ENCODE measurements around the gene SLC23A1. TPM values are rescaled to one million over a fixed set of nuclear protein-coding genes. Genes with fewer than 3 reads are reported as not detected.

The SLC23A1 gene
- total and polyA plus RNA-seq, 11 donors, result not detected

DNA sequence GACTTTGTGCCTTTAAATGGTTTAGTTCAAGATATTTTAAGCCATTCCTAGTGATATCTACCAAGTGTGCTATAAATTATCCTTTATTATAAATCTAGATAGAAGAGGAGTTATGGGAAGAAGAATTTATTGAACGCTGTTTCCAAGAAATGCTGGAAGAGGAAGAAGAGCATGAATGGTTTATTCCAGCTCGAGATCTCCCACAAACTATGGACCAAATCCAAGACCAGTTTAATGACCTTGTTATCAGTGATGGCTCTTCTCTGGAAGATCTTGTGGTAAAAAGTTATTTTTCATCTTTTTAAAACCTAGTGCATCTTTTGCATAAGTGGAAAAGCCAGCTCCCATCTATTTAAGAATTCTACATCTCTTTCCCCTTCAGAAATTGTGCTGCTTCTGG, 18.6 kb downstream of the SLC23A1 start:
- H3K36me3 ChIP-seq, result peaks cover 0 to 63% (median 60%) of the 10 kb centered on the region in 9 donors
- WGBS, 4 donors, result 80 to 90% (median 82%) methylated on average over 2 of the region's 2 CpGs

DNA sequence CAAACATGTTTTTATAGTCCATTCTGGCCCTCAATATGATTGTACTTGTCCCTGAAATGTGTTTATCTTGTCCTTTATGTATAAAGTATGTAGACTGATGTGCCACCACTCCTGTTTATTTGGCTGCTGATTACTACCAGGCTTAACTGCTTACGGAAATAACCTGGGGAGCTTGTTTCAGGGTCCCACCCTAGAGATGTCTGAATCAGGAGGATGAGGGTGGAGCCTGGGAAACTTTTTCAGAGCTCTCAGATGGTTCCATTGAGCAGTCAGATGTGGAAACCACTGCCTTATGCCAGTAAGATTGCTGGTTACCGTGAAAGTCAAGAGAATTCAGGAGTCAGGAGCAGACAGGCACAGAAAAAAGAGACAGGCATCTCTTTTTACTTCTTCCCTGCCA, 19.2 kb downstream of the SLC23A1 start:
- Histone ChIP-seq H3K9me3 (no peaks in the 10 kb centered on the region), H3K4me3 (no peak overlapping the region), H3K36me3 (peaks cover 0 to 58% (median 56%) of the 10 kb centered on the region in 9 donors), H3K4me1 (peaks cover 0 to 9% (median 0%) of the 10 kb centered on the region in 12 donors), H3K27me3 (no peaks in the 10 kb centered on the region), H3K27ac (no peak overlapping the region)
- DNase-seq (no peak), ATAC-seq (no peak)
- intact Hi-C loops (cut with DNase I), result no loop called here
- 71 to 85% (median 84%) methylated on average over 2 of the region's 2 CpGs for WGBS, 4 donors
- TF ChIP-seq POLR2A (IDR thresholded peaks at IDR 0.05), result no peak
- TF ChIP-seq, protein P1, sequence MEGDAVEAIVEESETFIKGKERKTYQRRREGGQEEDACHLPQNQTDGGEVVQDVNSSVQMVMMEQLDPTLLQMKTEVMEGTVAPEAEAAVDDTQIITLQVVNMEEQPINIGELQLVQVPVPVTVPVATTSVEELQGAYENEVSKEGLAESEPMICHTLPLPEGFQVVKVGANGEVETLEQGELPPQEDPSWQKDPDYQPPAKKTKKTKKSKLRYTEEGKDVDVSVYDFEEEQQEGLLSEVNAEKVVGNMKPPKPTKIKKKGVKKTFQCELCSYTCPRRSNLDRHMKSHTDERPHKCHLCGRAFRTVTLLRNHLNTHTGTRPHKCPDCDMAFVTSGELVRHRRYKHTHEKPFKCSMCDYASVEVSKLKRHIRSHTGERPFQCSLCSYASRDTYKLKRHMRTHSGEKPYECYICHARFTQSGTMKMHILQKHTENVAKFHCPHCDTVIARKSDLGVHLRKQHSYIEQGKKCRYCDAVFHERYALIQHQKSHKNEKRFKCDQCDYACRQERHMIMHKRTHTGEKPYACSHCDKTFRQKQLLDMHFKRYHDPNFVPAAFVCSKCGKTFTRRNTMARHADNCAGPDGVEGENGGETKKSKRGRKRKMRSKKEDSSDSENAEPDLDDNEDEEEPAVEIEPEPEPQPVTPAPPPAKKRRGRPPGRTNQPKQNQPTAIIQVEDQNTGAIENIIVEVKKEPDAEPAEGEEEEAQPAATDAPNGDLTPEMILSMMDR (IDR thresholded peaks at IDR 0.05), result no peak

More for the DNA sequence above, 18.6 kb downstream of the SLC23A1 start:
- DNase-seq, result no peak
- Histone ChIP-seq H3K4me1 (peaks cover 0 to 13% (median 0%) of the 10 kb centered on the region in 12 donors), H3K9me3 (no peaks in the 10 kb centered on the region), H3K27ac (no peak overlapping the region), H3K4me3 (no peak overlapping the region), H3K27me3 (no peaks in the 10 kb centered on the region)
- TF ChIP-seq, protein P1 (IDR thresholded peaks at IDR 0.05), result no peak
- no peak for TF ChIP-seq POLR2A (IDR thresholded peaks at IDR 0.05)
- intact Hi-C loops (cut with DNase I), result no loop called here
- no peak for ATAC-seq

DNA sequence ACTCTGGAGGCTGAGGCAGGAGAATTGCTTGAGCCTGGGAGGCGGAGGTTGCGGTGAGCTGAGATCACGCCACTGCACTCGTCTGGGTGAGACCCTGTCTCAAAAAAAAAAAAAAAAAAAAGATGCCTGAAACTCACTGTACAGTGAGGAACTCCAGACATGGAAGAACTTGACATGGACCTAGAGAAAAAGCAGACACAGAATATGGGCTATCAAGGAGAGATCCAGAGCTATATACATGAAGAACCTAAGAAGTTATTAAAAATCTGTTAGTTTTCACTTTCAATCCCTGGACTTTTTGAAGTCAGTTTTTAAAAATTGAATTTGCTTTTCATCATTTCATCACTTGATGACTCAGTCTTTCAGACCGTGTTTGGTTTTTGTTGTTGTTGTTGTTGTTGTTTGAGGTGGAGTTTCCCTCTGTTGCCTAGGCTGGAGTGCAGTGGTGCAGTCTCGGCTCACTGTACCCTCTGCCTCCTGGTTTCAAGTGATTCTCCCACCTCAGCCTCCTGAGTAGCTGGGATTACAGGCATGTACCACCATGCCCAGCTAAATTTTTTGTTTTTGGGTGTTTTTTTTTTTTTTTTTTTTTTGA, 21.2 kb downstream of the SLC23A1 start:
- ATAC-seq (no peak), DNase-seq (no peak)
- H3K4me1 ChIP-seq, result peaks cover 0 to 12% (median 0%) of the 10 kb centered on the region in 12 donors
- 81 to 84% (median 83%) methylated on average over 6 of the region's 6 CpGs for WGBS, 4 donors
- no peaks in the 10 kb centered on the region for H3K27me3 ChIP-seq
- TF ChIP-seq POLR2A (IDR thresholded peaks at IDR 0.05), result no peak
- TF ChIP-seq, protein P1 (IDR thresholded peaks at IDR 0.05), result no peak
- no peak overlapping the region for H3K27ac ChIP-seq
- no peaks in the 10 kb centered on the region for H3K9me3 ChIP-seq
- no peak overlapping the region for H3K4me3 ChIP-seq
- H3K36me3 ChIP-seq, result peaks cover 0 to 48% (median 38%) of the 10 kb centered on the region in 9 donors
- intact Hi-C loops (cut with DNase I), result no loop called here

DNA sequence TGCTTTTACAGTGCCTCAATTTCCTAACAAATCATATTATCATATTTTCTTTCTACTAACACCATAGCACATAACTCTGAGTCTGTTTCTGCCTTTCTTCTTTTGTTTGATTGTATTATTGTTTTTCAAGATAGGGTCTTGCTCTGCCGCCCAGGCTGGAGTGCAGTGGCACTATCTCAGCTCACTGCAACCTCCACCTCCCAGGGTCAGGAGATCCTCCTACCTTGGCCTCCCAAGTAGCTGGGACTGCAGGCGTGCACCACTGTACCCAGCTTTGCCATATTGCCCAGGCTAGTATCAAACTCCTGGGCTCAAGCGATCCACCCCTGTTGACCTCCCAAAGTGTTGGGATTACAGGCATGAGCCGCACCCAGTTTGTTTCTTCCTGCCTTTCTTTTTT, 22.7 kb downstream of the SLC23A1 start:
- H3K27ac ChIP-seq, result no peak overlapping the region
- 91 to 97% (median 94%) methylated on average over 4 of the region's 4 CpGs for WGBS, 4 donors
- no peak for ATAC-seq
- no peak for TF ChIP-seq POLR2A (IDR thresholded peaks at IDR 0.05)
- TF ChIP-seq, protein P1 (IDR thresholded peaks at IDR 0.05), result no peak
- H3K9me3 ChIP-seq, result no peaks in the 10 kb centered on the region
- H3K36me3 ChIP-seq, result peaks cover 0 to 33% (median 22%) of the 10 kb centered on the region in 9 donors
- intact Hi-C loops (cut with DNase I), result no loop called here
- DNase-seq, result no peak
- H3K4me1 ChIP-seq, result peaks cover 0 to 20% (median 0%) of the 10 kb centered on the region in 12 donors
- H3K4me3 ChIP-seq, result no peak overlapping the region
- no peaks in the 10 kb centered on the region for H3K27me3 ChIP-seq
